ENCODE results near the gene OPN1SW. TPM values are rescaled to one million over a fixed set of nuclear protein-coding genes. Genes with fewer than 3 reads are reported as not detected.

Gene OPN1SW
- total and polyA plus RNA-seq, 9 donors, result not detected

DNA sequence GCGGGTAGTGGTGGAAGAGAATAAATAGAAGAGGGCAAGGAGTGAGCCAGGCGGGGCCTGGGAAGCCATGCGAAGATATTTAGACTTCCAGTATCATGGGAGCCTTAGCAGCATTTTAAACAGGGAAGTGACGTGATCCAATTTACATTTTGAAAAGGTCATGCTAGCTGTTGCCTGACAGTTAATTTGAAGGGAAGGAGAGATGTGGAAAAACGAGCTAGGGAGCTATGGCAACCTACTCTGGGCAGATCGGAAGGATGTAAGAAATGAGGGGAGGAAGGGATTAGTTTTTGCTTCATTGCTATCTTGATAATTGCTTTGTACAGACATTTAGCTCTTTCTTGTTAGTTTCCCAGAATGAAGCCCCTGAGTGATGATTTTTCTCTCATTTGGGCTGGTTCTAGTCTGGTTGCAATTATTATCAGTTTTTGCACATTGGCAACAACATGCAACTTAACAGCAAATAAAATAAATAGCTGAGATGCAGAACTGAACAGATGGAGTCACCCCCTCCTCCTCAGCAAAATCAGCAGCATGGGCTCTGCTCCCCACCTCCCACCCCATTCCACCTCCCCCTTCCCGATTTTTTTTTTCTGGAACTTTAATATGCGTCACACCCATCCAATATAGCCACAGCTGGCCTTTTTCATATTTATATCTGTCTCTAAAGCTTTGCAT, 49.4 kb downstream of the OPN1SW start:
- 51 to 63% (median 53%) methylated on average over 8 of the region's 8 CpGs for WGBS, 3 donors
- Histone ChIP-seq H3K4me1 (ENCODE audit: insufficient read depth) (no peaks in the 10 kb centered on the region), H3K4me3 (no peak overlapping the region), H3K27ac (no peak overlapping the region), H3K9me3 (no peaks in the 10 kb centered on the region), H3K27me3 (no peaks in the 10 kb centered on the region), H3K36me3 (no peaks in the 10 kb centered on the region)
- intact Hi-C loops (cut with DNase I), result no loop called here
- TF ChIP-seq POLR2A (IDR thresholded peaks at IDR 0.05) (no peak), EP300 (IDR thresholded peaks at IDR 0.05) (no peak)
- TF ChIP-seq, protein P1, sequence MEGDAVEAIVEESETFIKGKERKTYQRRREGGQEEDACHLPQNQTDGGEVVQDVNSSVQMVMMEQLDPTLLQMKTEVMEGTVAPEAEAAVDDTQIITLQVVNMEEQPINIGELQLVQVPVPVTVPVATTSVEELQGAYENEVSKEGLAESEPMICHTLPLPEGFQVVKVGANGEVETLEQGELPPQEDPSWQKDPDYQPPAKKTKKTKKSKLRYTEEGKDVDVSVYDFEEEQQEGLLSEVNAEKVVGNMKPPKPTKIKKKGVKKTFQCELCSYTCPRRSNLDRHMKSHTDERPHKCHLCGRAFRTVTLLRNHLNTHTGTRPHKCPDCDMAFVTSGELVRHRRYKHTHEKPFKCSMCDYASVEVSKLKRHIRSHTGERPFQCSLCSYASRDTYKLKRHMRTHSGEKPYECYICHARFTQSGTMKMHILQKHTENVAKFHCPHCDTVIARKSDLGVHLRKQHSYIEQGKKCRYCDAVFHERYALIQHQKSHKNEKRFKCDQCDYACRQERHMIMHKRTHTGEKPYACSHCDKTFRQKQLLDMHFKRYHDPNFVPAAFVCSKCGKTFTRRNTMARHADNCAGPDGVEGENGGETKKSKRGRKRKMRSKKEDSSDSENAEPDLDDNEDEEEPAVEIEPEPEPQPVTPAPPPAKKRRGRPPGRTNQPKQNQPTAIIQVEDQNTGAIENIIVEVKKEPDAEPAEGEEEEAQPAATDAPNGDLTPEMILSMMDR (IDR thresholded peaks at IDR 0.05), result no peak
- no peak for DNase-seq

GRCh38 chr7:128725531-128725930, 50.1 kb downstream of the OPN1SW start:
- whole genome bisulfite sequencing, 3 donors, result 87 to 90% (median 88%) methylated on average over 2 of the region's 2 CpGs
- no peak for DNase-seq
- no peaks in the 10 kb centered on the region for H3K36me3 ChIP-seq
- H3K9me3 ChIP-seq, result no peaks in the 10 kb centered on the region
- TF ChIP-seq, protein P1 (IDR thresholded peaks at IDR 0.05), result no peak
- TF ChIP-seq EP300 (IDR thresholded peaks at IDR 0.05), result no peak
- TF ChIP-seq POLR2A (IDR thresholded peaks at IDR 0.05), result no peak
- H3K27me3 ChIP-seq, result no peaks in the 10 kb centered on the region
- no peak overlapping the region for H3K27ac ChIP-seq
- intact Hi-C loops (cut with DNase I), result no loop called here
- no peak overlapping the region for H3K4me3 ChIP-seq
- no peaks in the 10 kb centered on the region for H3K4me1 ChIP-seq (ENCODE audit: insufficient read depth)

- DNase-seq, result no peak
- H3K36me3 ChIP-seq, result no peaks in the 10 kb centered on the region
- TF ChIP-seq EP300 (IDR thresholded peaks at IDR 0.05) (no peak), POLR2A (IDR thresholded peaks at IDR 0.05) (no peak)
- TF ChIP-seq, protein P1 (IDR thresholded peaks at IDR 0.05), result no peak
- no peak overlapping the region for H3K4me3 ChIP-seq
- WGBS, 3 donors, result 84 to 93% (median 86%) methylated on average over 5 of the region's 5 CpGs
- no peaks in the 10 kb centered on the region for H3K27me3 ChIP-seq
- intact Hi-C loops (cut with DNase I), result no loop called here
- H3K9me3 ChIP-seq, result no peaks in the 10 kb centered on the region
- H3K27ac ChIP-seq, result no peak overlapping the region
- no peaks in the 10 kb centered on the region for H3K4me1 ChIP-seq (ENCODE audit: insufficient read depth)
These were observed 50.9 kb downstream of the OPN1SW start for GRCh38 chr7:128724743-128725142.

Small RNA genes within 50 kb of the gene (small RNA-seq; reads per million reads assigned to genes)
- not detected for gene RN7SL81P

Other genes starting within 250 kb of the OPN1SW start
- gene GARIN1A, start 103.5 kb downstream of the OPN1SW start, total RNA-seq, result 1 to 10 TPM in 6 of 7 donors, under 1 TPM in 1; 0.36 to 4.0 (median 1.6) TPM
- 1 to 10 TPM in 1 of 2 donors, under 1 TPM in 1; 0.59 to 1.3 TPM for gene GARIN1A, start 103.5 kb downstream of the OPN1SW start, polyA plus RNA-seq
- gene CALU, start 36.4 kb downstream of the OPN1SW start, total RNA-seq, result 100 to 1,000 TPM in 2 of 7 donors, 10 to 100 TPM in 5; 48.9 to 110 (median 71.0) TPM
- gene CALU, start 36.4 kb downstream of the OPN1SW start, polyA plus RNA-seq, result 100 to 1,000 TPM in 1 of 2 donors, 10 to 100 TPM in 1; 38.9 to 187 TPM
- 10 to 100 TPM in 1 of 7 donors, 1 to 10 TPM in 6; 2.4 to 14.0 (median 5.9) TPM for gene CCDC136, start 16.2 kb upstream of the OPN1SW start, total RNA-seq
- 1 to 10 TPM; 3.4 to 4.4 TPM for gene CCDC136, start 16.2 kb upstream of the OPN1SW start, polyA plus RNA-seq
- gene FLNC, start 54.6 kb upstream of the OPN1SW start, total RNA-seq, result 10 to 100 TPM in 6 of 7 donors, 1 to 10 TPM in 1; 8.0 to 51.2 (median 17.3) TPM
- gene FLNC, start 54.6 kb upstream of the OPN1SW start, polyA plus RNA-seq, result 1 to 10 TPM; 6.5 to 6.8 TPM
- 100 to 1,000 TPM in 1 of 7 donors, 10 to 100 TPM in 6; 57.3 to 108 (median 85.0) TPM for gene ATP6V1F, start 87.1 kb upstream of the OPN1SW start, total RNA-seq
- gene ATP6V1F, start 87.1 kb upstream of the OPN1SW start, polyA plus RNA-seq, result 100 to 1,000 TPM in 1 of 2 donors, 10 to 100 TPM in 1; 98.2 to 128 TPM
- gene KCP, start 134.9 kb upstream of the OPN1SW start, total RNA-seq, result 1 to 10 TPM in 1 of 7 donors, under 1 TPM in 3, not detected in 3; 0.15 to 1.8 (median 0.21) TPM
- under 1 TPM in 1 of 2 donors, not detected in 1; 0.05 TPM for gene KCP, start 134.9 kb upstream of the OPN1SW start, polyA plus RNA-seq
- gene IRF5, start 162.1 kb upstream of the OPN1SW start, total RNA-seq, result 1 to 10 TPM; 2.2 to 6.5 (median 3.1) TPM
- gene IRF5, start 162.1 kb upstream of the OPN1SW start, polyA plus RNA-seq, result 1 to 10 TPM; 2.1 to 2.2 TPM